ENCODE measurements around the gene TP73.

- TF ChIP-seq CTCF (IDR thresholded peaks at IDR 0.05; ENCODE audit: low read depth, low read length) (no peak), EZH2phosphoT487 (IDR thresholded peaks at IDR 0.05; ENCODE audit: low read depth) (no peak)
Measured at GRCh38 chr1:3683992-3684391, 31.7 kb downstream of the TP73 start.
